IMR-90 (cell line): ENCODE results near the gene GUCD1. TPM values are rescaled to one million over a fixed set of nuclear protein-coding genes. Genes with fewer than 3 reads are reported as not detected.

Experiments used
- ATAC-seq: fragments of 200-7000 bp; cut with Tn5 transposase; 2 replicates; pipeline ENCODE4 v1.9.1; 2020; ENCODE audit warnings: low read depth, mild to moderate bottlenecking, moderate library complexity
- BruUV-seq: library from RNA; stranded (reverse); fragments of 400-500 nt; replicated peaks from 2 replicates; lab custom pipeline; 2021; lab: Mats Ljungman, UMichigan
- CTCF ChIA-PET: fragments of 300-600 bp; formaldehyde crosslinking; extraction: SDS; loops from one replicate; lab custom pipeline; 2021; ENCODE audit warnings: antibody characterized with exemption; lab: Yijun Ruan, JAX
- POLR2A ChIA-PET: fragments of 300-600 bp; sonication (Branson Sonifier 250); formaldehyde crosslinking; loops from one replicate; lab custom pipeline; 2022; ENCODE audit warnings: antibody characterized with exemption; ENCODE audit not compliant: unreplicated experiment; lab: Charles Lee
- DNase-seq: peaks from one replicate; pipeline ENCODE4 v3.0.0; 2013
- H2AFZ ChIP-seq: replicated peaks from 2 replicates; pipeline ENCODE3; 2013; ENCODE audit warnings: low read length, mild to moderate bottlenecking; ENCODE audit not compliant: poor library complexity
- H2AK5ac ChIP-seq: 2 replicates; pipeline ENCODE4 v1.6.1; 2013; ENCODE audit warnings: low read depth, low read length, inconsistent platforms
- H2AK9ac ChIP-seq: replicated peaks from 2 replicates; pipeline ENCODE3; 2013; ENCODE audit warnings: mild to moderate bottlenecking, low read depth, low read length, moderate library complexity; ENCODE audit not compliant: poor library complexity
- H2BK120ac ChIP-seq: 2 replicates; pipeline ENCODE4 v1.6.1; 2013; ENCODE audit warnings: low read depth, low read length, inconsistent platforms
- H2BK15ac ChIP-seq: 3 replicates; pipeline ENCODE4 v1.6.1; 2013; ENCODE audit warnings: low read depth, low read length, inconsistent platforms
- H2BK20ac ChIP-seq: 2 replicates; pipeline ENCODE4 v1.6.1; 2013; ENCODE audit warnings: low read depth, mild to moderate bottlenecking, inconsistent platforms, low read length, moderate library complexity
- H2BK5ac ChIP-seq: 2 replicates; pipeline ENCODE4 v1.6.1; 2013; ENCODE audit warnings: mild to moderate bottlenecking, low read depth, low read length, inconsistent platforms; ENCODE audit not compliant: poor library complexity, severe bottlenecking
- H3K14ac ChIP-seq: replicated peaks from 2 replicates; pipeline ENCODE4 v1.6.1; 2013; ENCODE audit warnings: low read depth, low read length, inconsistent platforms
- H3K18ac ChIP-seq: 2 replicates; pipeline ENCODE4 v1.6.1; 2013; ENCODE audit warnings: low read depth, low read length, control low read depth
- H3K23ac ChIP-seq: 2 replicates; pipeline ENCODE4 v1.6.1; 2013; ENCODE audit warnings: low read depth, low read length, inconsistent platforms
- H3K27ac ChIP-seq: 2 replicates; pipeline ENCODE4 v1.5.1; 2013; ENCODE audit warnings: mild to moderate bottlenecking, control low read depth, low read length; ENCODE audit not compliant: insufficient read depth
- H3K27me3 ChIP-seq: 2 replicates; pipeline ENCODE4 v1.6.1; 2013; ENCODE audit warnings: low read length; ENCODE audit not compliant: control insufficient read depth, insufficient read depth
- H3K36me3 ChIP-seq: 2 replicates; pipeline ENCODE4 v1.6.1; 2013; ENCODE audit warnings: low read length, mixed read lengths; ENCODE audit not compliant: control insufficient read depth, insufficient read depth
- H3K4ac ChIP-seq: 2 replicates; pipeline ENCODE4 v1.6.1; 2013; ENCODE audit warnings: low read depth, low read length, inconsistent platforms
- H3K4me1 ChIP-seq: 2 replicates; pipeline ENCODE4 v1.6.1; 2013; ENCODE audit warnings: low read length, mixed read lengths; ENCODE audit not compliant: control insufficient read depth, insufficient read depth
- H3K4me2 ChIP-seq: 2 replicates; pipeline ENCODE4 v1.6.1; 2013; ENCODE audit warnings: low read depth, mild to moderate bottlenecking, control low read depth, low read length, moderate library complexity
- H3K4me3 ChIP-seq: 2 replicates; pipeline ENCODE4 v1.5.1; 2013; ENCODE audit warnings: low read depth, mild to moderate bottlenecking, control low read depth, low read length, moderate library complexity; ENCODE audit not compliant: insufficient read depth
- H3K56ac ChIP-seq: 2 replicates; pipeline ENCODE4 v1.6.1; 2013; ENCODE audit warnings: low read length, inconsistent platforms; ENCODE audit not compliant: insufficient read depth; ENCODE audit errors: extremely low read depth
- H3K79me1 ChIP-seq, 2 experiments: 2 replicates each; pipeline ENCODE4 v1.6.1; 2013; ENCODE audit warnings: low read length in 2 of 2, inconsistent platforms in 1 of 2, low read depth in 1 of 2
- H3K9ac ChIP-seq: 2 replicates; pipeline ENCODE4 v1.6.1; 2013; ENCODE audit warnings: low read depth, low read length, control low read depth
- H3K9me1 ChIP-seq: 2 replicates; pipeline ENCODE4 v1.6.1; 2013; ENCODE audit warnings: low read length, inconsistent platforms; ENCODE audit not compliant: insufficient read depth
- H3K9me3 ChIP-seq: 2 replicates; pipeline ENCODE4 v1.6.1; 2013; ENCODE audit warnings: low read length; ENCODE audit not compliant: control insufficient read depth, insufficient read depth
- H4K20me1 ChIP-seq: 2 replicates; pipeline ENCODE4 v1.6.1; 2013; ENCODE audit warnings: low read length, inconsistent platforms; ENCODE audit not compliant: insufficient read depth
- H4K5ac ChIP-seq: 2 replicates; pipeline ENCODE4 v1.6.1; 2013; ENCODE audit warnings: mild to moderate bottlenecking, low read depth, low read length, control low read depth
- H4K8ac ChIP-seq, 2 experiments: 2 replicates each; pipeline ENCODE4 v1.6.1; 2013; ENCODE audit warnings: low read depth in 2 of 2, low read length in 2 of 2, control low read depth in 1 of 2, inconsistent platforms in 1 of 2
- H4K91ac ChIP-seq: 2 replicates; pipeline ENCODE4 v1.6.1; 2013; ENCODE audit warnings: low read depth, low read length, inconsistent platforms; ENCODE audit not compliant: insufficient read depth
- BHLHE40 ChIP-seq: fragments of 150-350 bp; IDR thresholded peaks from 2 replicates; pipeline ENCODE4 v1.6.1; 2016; ENCODE audit warnings: mild to moderate bottlenecking, low read depth, low read length
- CEBPB ChIP-seq: IDR thresholded peaks from 2 replicates; pipeline ENCODE4 v1.6.1; 2012; ENCODE audit warnings: low read depth, low read length, improper control_type of control experiment
- CHD1 ChIP-seq: IDR thresholded peaks from 2 replicates; pipeline ENCODE4 v1.6.1; 2012; ENCODE audit warnings: low read depth, low read length, improper control_type of control experiment
- CTCF ChIP-seq: conservative IDR thresholded peaks from 2 replicates; pipeline ENCODE4 v1.5.1; 2012; ENCODE audit warnings: mild to moderate bottlenecking, low read depth, low read length, improper control_type of control experiment
- ELK1 ChIP-seq: fragments of 150-350 bp; IDR thresholded peaks from 2 replicates; pipeline ENCODE4 v1.6.1; 2016; ENCODE audit warnings: low read depth, mild to moderate bottlenecking, low read length, moderate library complexity, borderline replicate concordance
- FOS ChIP-seq: fragments of 150-350 bp; IDR thresholded peaks from 2 replicates; pipeline ENCODE4 v1.6.1; 2016; ENCODE audit warnings: low read depth, low read length
- MAFK ChIP-seq: IDR thresholded peaks from 2 replicates; pipeline ENCODE4 v1.6.1; 2012; ENCODE audit warnings: low read depth, low read length, improper control_type of control experiment
- MAZ ChIP-seq: IDR thresholded peaks from 2 replicates; pipeline ENCODE4 v1.6.1; 2012; ENCODE audit warnings: low read depth, mild to moderate bottlenecking, low read length, improper control_type of control experiment, moderate library complexity, borderline replicate concordance
- MXI1 ChIP-seq: IDR thresholded peaks from 2 replicates; pipeline ENCODE4 v1.6.1; 2012; ENCODE audit warnings: low read depth, mild to moderate bottlenecking, low read length, moderate library complexity, borderline replicate concordance
- NFE2L2 ChIP-seq: fragments of 150-350 bp; IDR thresholded peaks from 2 replicates; pipeline ENCODE4 v1.6.1; 2016; ENCODE audit warnings: low read depth, mild to moderate bottlenecking, low read length
- POLR2A ChIP-seq: IDR thresholded peaks from 2 replicates; pipeline ENCODE4 v1.6.1; 2012; ENCODE audit warnings: mild to moderate bottlenecking, low read depth, low read length
- RCOR1 ChIP-seq: IDR thresholded peaks from 2 replicates; pipeline ENCODE4 v1.6.1; 2012; ENCODE audit warnings: mild to moderate bottlenecking, low read length, improper control_type of control experiment; ENCODE audit not compliant: insufficient replicate concordance
- RFX5 ChIP-seq: IDR thresholded peaks from 2 replicates; pipeline ENCODE4 v1.8.0; 2012; ENCODE audit warnings: low read depth, mild to moderate bottlenecking, low read length, moderate library complexity
- SMC3 ChIP-seq: fragments of 150-350 bp; IDR thresholded peaks from 2 replicates; pipeline ENCODE4 v1.6.1; 2016; ENCODE audit warnings: low read depth, mild to moderate bottlenecking, antibody characterized with exemption, low read length, moderate library complexity
- USF2 ChIP-seq: fragments of 150-350 bp; IDR thresholded peaks from 2 replicates; pipeline ENCODE4 v1.6.1; 2017; ENCODE audit warnings: mild to moderate bottlenecking, antibody characterized with exemption, low read length, low read depth
- WGBS, 2 experiments: methylation state at CpG; one replicate each; pipeline versions ENCODE4 v1.1.5 to v1.1.7; 2013; ENCODE audit warnings: missing lambda C conversion rate in 2 of 2; ENCODE audit not compliant: insufficient read length in 1 of 2; ENCODE audit errors: extremely low coverage in 2 of 2; 5-methylcytosine and 5-hydroxymethylcytosine counted together
- dilution Hi-C: fragments of 300-500 bp; cut with HindIII; formaldehyde crosslinking; loops from one replicate; pipeline ENCODE4 v1.14.3; 2018; ENCODE audit warnings: low sequenced_read_pairs; ENCODE audit not compliant: unreplicated experiment
- in situ Hi-C: fragments of 300-500 bp; cut with MboI; formaldehyde crosslinking; loops from 3 replicates; pipeline ENCODE4 v1.14.3; 2019; ENCODE audit warnings: low sequenced_read_pairs, inconsistent platforms, mixed read lengths
- intact Hi-C: fragments of 100-400 bp; cut with micrococcal nuclease; formaldehyde crosslinking; loops from 2 replicates; pipeline ENCODE4 v1.10.0; 2022
- polyA plus RNA-seq, 3 experiments: library from polyadenylated mRNA; depleted of rRNA; stranded (reverse); fragments of >200 nt; gene quantifications; 2 replicates each; pipeline ENCODE4 v1.2.3, GENCODE V29; 2012; ENCODE audit warnings: low replicate concordance in 1 of 3
- total RNA-seq: library from RNA; depleted of rRNA; stranded (reverse); fragments of >200 nt; gene quantifications from 2 replicates; pipeline ENCODE4 v1.2.3, GENCODE V29; 2012

Gene GUCD1
- total and polyA plus RNA-seq, 2 of the 4 experiments (the other 2 are of a cell fraction), result 97.6 to 143 TPM

GRCh38 chr22:24582056-24582814, 27.3 kb upstream of the GUCD1 start:
- Histone ChIP-seq H3K23ac (no peak overlapping the region), H3K27ac (no peak overlapping the region), H2BK15ac (no peak overlapping the region), H4K91ac (no peak overlapping the region), H3K4me1 (peaks cover 25% of the 10 kb centered on the region), H3K4ac (no peak overlapping the region), H3K56ac (no peak overlapping the region), H4K5ac (no peak overlapping the region), H3K14ac (no peak overlapping the region), H3K79me1 (no peaks in the 10 kb centered on the region), H2AK9ac (no peak overlapping the region), H3K4me2 (no peak overlapping the region), H2BK5ac (no peak overlapping the region), H3K27me3 (no peaks in the 10 kb centered on the region), H4K8ac (no peak overlapping the region), H3K36me3 (peaks cover 15% of the 10 kb centered on the region; the same call in 1 of the 2 replicates), H4K20me1 (peaks cover 4% of the 10 kb centered on the region; the same call in 1 of the 2 replicates), H2BK120ac (no peak overlapping the region), H3K4me3 (no peak overlapping the region), H3K18ac (no peak overlapping the region), H2AK5ac (peak overlapping the region; percentile 2; the same call in 1 of the 2 replicates), H3K9ac (no peak overlapping the region), H2BK20ac (no peak overlapping the region), H3K9me3 (no peaks in the 10 kb centered on the region), H2AFZ (no peak overlapping the region), H3K9me1 (peaks cover 20% of the 10 kb centered on the region)
- ChIA-PET CTCF (interaction anchor here (0.6 kb wide), 1 partner anchor 117 kb away, joined by 4 read pairs; no protein-coding TSS in a partner anchor), POLR2A (no interaction called here)
- BruUV-seq, result no TSS peak
- dilution Hi-C loops (no loop called here), intact Hi-C loops (no loop called here), in situ Hi-C loops (no loop called here)
- WGBS, 2 experiments, result 80% methylated on average over 2 of the region's 12 CpGs; no CpG with 5 or more reads in 1 of the 2 experiments
- ATAC-seq (no peak), DNase-seq (no peak)
- no peak for TF ChIP-seq ELK1
- no peak for TF ChIP-seq MAZ
- no peak for TF ChIP-seq FOS
- no peak for TF ChIP-seq NFE2L2
- no peak for TF ChIP-seq CTCF
- TF ChIP-seq CEBPB, result no peak
- no peak for TF ChIP-seq MXI1
- no peak for TF ChIP-seq USF2
- no peak for TF ChIP-seq SMC3
- no peak for TF ChIP-seq MAFK
- no peak for TF ChIP-seq CHD1
- no peak for TF ChIP-seq BHLHE40
- no peak for TF ChIP-seq RFX5
- TF ChIP-seq RCOR1, result no peak
- no peak for TF ChIP-seq POLR2A
